HepG2 (cell line): Measurements from ENCODE around the gene OTOP1. TPM values are rescaled to one million over a fixed set of nuclear protein-coding genes. Genes with fewer than 3 reads are reported as not detected.

Experiments used
- HNF4A ChIP-seq: sonication (generic); formaldehyde crosslinking; IDR thresholded peaks from 2 replicates; pipeline ENCODE4 v1.4.0; 2020; ENCODE audit warnings: missing genetic modification reagents
- POLR2A ChIP-seq, 2 experiments: IDR thresholded peaks; 2 replicates each; pipeline ENCODE4 v1.6.1; 2011; ENCODE audit warnings: low read depth in 2 of 2, low read length in 2 of 2, mild to moderate bottlenecking in 1 of 2, moderate library complexity in 1 of 2; ENCODE audit not compliant: insufficient read depth in 1 of 2
- RFX3 ChIP-seq: IDR thresholded peaks from 2 replicates; pipeline ENCODE4 v1.6.1; 2016; ENCODE audit warnings: missing biosample characterization, missing genetic modification reagents
- TOE1 ChIP-seq: sonication (generic); formaldehyde crosslinking; IDR thresholded peaks from 2 replicates; pipeline ENCODE4 v1.4.0; 2020; ENCODE audit warnings: mild to moderate bottlenecking, missing genetic modification reagents
- YY1 ChIP-seq: IDR thresholded peaks from 2 replicates; pipeline ENCODE4 v1.6.1; 2011; ENCODE audit warnings: low read length, low read depth, moderate library complexity, mild to moderate bottlenecking; ENCODE audit not compliant: insufficient read depth, insufficient replicate concordance
- ZNF432 ChIP-seq: sonication (generic); formaldehyde crosslinking; IDR thresholded peaks from 2 replicates; pipeline ENCODE4 v1.5.0; 2020; ENCODE audit warnings: missing genetic modification reagents, mild to moderate bottlenecking, borderline replicate concordance
- polyA plus RNA-seq, 8 experiments: library from polyadenylated mRNA; depleted of rRNA in 3 of 8; stranded (reverse) in 7 of 8; unstranded in 1 of 8; fragments of >200 nt; fragmentation: Illumina TruSeq in 4 of 8; extraction: Trizol in 4 of 8; gene quantifications; 2 replicates each; pipeline versions ENCODE4 v1.2.1 to v1.2.3, GENCODE V29; 2011 to 2016; ENCODE audit warnings: low read depth in 4 of 8, missing spikeins in 1 of 8, mixed read lengths in 1 of 8; ENCODE audit not compliant: insufficient read depth in 1 of 8
- total RNA-seq, 5 experiments: library from RNA; depleted of rRNA; stranded (reverse); fragments of >200 nt; fragmentation: Illumina TruSeq; extraction: Trizol; gene quantifications; 2 replicates each; pipeline ENCODE4 v1.2.3, GENCODE V29; 2016; ENCODE audit warnings: low read depth in 1 of 5
- TF ChIP-seq, protein P1 (sequence below): sonication (generic); formaldehyde crosslinking; IDR thresholded peaks from 2 replicates; pipeline ENCODE4 v1.5.1; 2020; ENCODE audit warnings: mild to moderate bottlenecking, missing genetic modification reagents, moderate library complexity
- TF ChIP-seq, protein P2 (sequence below): sonication (generic); formaldehyde crosslinking; IDR thresholded peaks from 2 replicates; pipeline ENCODE4 v1.4.0; 2020; ENCODE audit warnings: mild to moderate bottlenecking, missing genetic modification reagents, borderline replicate concordance
- TF ChIP-seq, protein P3 (sequence below): sonication (generic); formaldehyde crosslinking; IDR thresholded peaks from 2 replicates; pipeline ENCODE4 v1.4.0; 2020; ENCODE audit warnings: missing genetic modification reagents, low read depth, mild to moderate bottlenecking, borderline replicate concordance
- TF ChIP-seq, protein P4 (sequence below): sonication (generic); formaldehyde crosslinking; IDR thresholded peaks from 2 replicates; pipeline ENCODE4 v1.5.0; 2020; ENCODE audit warnings: mild to moderate bottlenecking, missing genetic modification reagents, borderline replicate concordance

The OTOP1 gene
- total and polyA plus RNA-seq, 2 of the 13 experiments (the other 11 are each of a cell fraction or from before 2014, with no cell fraction given) = not detected

DNA sequence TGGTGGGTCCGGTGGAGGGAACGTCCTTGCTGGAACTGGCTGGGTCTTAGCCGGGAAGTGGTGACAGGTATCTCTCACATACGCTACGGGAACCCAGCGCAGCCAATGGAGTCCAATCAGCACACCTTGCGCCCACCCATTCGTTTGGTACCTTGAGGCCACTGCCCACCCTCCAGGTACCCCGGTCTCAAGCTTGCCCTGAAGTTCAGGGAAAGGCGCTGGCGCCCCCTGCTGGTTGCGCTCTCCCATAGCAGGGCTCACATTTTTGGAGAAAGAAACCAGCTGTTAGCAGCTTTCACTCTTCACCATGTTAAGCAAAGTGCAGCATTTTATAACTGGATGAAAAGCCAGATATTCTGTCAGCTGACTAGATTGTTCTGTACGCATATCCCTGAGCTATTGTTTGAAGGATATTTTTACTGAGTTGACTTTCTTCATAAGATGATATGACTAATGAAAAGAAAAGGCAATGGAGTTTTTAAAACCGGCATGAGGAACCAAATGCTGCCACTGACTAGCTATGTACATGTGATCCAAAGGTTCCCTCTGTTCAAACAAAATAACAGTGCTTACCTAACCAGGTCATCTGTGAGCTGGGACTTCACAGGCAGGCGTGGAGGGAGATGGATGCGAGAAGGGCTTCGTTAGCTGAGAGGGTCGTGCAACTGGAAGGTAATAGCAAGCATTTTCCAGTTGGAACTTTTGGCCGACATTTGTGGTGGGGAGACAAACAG, 43.7 kb downstream of the OTOP1 start (continued):
- TF ChIP-seq, protein P1, sequence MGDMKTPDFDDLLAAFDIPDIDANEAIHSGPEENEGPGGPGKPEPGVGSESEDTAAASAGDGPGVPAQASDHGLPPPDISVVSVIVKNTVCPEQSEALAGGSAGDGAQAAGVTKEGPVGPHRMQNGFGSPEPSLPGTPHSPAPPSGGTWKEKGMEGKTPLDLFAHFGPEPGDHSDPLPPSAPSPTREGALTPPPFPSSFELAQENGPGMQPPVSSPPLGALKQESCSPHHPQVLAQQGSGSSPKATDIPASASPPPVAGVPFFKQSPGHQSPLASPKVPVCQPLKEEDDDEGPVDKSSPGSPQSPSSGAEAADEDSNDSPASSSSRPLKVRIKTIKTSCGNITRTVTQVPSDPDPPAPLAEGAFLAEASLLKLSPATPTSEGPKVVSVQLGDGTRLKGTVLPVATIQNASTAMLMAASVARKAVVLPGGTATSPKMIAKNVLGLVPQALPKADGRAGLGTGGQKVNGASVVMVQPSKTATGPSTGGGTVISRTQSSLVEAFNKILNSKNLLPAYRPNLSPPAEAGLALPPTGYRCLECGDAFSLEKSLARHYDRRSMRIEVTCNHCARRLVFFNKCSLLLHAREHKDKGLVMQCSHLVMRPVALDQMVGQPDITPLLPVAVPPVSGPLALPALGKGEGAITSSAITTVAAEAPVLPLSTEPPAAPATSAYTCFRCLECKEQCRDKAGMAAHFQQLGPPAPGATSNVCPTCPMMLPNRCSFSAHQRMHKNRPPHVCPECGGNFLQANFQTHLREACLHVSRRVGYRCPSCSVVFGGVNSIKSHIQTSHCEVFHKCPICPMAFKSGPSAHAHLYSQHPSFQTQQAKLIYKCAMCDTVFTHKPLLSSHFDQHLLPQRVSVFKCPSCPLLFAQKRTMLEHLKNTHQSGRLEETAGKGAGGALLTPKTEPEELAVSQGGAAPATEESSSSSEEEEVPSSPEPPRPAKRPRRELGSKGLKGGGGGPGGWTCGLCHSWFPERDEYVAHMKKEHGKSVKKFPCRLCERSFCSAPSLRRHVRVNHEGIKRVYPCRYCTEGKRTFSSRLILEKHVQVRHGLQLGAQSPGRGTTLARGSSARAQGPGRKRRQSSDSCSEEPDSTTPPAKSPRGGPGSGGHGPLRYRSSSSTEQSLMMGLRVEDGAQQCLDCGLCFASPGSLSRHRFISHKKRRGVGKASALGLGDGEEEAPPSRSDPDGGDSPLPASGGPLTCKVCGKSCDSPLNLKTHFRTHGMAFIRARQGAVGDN (CRISPR knock-in tag) = peak; percentile 39; the same call in 1 of the 2 replicates
- TF ChIP-seq, protein P2, sequence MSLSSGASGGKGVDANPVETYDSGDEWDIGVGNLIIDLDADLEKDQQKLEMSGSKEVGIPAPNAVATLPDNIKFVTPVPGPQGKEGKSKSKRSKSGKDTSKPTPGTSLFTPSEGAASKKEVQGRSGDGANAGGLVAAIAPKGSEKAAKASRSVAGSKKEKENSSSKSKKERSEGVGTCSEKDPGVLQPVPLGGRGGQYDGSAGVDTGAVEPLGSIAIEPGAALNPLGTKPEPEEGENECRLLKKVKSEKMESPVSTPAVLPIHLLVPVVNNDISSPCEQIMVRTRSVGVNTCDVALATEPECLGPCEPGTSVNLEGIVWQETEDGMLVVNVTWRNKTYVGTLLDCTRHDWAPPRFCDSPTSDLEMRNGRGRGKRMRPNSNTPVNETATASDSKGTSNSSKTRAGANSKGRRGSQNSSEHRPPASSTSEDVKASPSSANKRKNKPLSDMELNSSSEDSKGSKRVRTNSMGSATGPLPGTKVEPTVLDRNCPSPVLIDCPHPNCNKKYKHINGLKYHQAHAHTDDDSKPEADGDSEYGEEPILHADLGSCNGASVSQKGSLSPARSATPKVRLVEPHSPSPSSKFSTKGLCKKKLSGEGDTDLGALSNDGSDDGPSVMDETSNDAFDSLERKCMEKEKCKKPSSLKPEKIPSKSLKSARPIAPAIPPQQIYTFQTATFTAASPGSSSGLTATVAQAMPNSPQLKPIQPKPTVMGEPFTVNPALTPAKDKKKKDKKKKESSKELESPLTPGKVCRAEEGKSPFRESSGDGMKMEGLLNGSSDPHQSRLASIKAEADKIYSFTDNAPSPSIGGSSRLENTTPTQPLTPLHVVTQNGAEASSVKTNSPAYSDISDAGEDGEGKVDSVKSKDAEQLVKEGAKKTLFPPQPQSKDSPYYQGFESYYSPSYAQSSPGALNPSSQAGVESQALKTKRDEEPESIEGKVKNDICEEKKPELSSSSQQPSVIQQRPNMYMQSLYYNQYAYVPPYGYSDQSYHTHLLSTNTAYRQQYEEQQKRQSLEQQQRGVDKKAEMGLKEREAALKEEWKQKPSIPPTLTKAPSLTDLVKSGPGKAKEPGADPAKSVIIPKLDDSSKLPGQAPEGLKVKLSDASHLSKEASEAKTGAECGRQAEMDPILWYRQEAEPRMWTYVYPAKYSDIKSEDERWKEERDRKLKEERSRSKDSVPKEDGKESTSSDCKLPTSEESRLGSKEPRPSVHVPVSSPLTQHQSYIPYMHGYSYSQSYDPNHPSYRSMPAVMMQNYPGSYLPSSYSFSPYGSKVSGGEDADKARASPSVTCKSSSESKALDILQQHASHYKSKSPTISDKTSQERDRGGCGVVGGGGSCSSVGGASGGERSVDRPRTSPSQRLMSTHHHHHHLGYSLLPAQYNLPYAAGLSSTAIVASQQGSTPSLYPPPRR (CRISPR knock-in tag) = peak; percentile 33; the same call in 1 of the 2 replicates
- TF ChIP-seq, protein P3, sequence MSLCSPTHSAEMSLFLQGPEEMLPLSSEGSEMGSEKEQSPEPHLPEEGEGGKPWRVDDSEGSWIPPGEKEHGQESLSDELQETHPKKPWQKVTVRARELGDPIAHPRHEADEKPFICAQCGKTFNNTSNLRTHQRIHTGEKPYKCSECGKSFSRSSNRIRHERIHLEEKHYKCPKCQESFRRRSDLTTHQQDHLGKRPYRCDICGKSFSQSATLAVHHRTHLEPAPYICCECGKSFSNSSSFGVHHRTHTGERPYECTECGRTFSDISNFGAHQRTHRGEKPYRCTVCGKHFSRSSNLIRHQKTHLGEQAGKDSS (CRISPR knock-in tag) = no peak
- TF ChIP-seq YY1 = no peak
- TF ChIP-seq POLR2A (IDR thresholded peaks at IDR 0.05; ENCODE audit: insufficient read depth in 1 of 2, low read depth in 2 of 2, low read length in 2 of 2) = no peak
- no peak for TF ChIP-seq ZNF432 (CRISPR knock-in tag)
- TF ChIP-seq HNF4A (CRISPR knock-in tag) = peak; percentile 65
- no peak for TF ChIP-seq RFX3 (CRISPR knock-in tag)
- TF ChIP-seq, protein P4, sequence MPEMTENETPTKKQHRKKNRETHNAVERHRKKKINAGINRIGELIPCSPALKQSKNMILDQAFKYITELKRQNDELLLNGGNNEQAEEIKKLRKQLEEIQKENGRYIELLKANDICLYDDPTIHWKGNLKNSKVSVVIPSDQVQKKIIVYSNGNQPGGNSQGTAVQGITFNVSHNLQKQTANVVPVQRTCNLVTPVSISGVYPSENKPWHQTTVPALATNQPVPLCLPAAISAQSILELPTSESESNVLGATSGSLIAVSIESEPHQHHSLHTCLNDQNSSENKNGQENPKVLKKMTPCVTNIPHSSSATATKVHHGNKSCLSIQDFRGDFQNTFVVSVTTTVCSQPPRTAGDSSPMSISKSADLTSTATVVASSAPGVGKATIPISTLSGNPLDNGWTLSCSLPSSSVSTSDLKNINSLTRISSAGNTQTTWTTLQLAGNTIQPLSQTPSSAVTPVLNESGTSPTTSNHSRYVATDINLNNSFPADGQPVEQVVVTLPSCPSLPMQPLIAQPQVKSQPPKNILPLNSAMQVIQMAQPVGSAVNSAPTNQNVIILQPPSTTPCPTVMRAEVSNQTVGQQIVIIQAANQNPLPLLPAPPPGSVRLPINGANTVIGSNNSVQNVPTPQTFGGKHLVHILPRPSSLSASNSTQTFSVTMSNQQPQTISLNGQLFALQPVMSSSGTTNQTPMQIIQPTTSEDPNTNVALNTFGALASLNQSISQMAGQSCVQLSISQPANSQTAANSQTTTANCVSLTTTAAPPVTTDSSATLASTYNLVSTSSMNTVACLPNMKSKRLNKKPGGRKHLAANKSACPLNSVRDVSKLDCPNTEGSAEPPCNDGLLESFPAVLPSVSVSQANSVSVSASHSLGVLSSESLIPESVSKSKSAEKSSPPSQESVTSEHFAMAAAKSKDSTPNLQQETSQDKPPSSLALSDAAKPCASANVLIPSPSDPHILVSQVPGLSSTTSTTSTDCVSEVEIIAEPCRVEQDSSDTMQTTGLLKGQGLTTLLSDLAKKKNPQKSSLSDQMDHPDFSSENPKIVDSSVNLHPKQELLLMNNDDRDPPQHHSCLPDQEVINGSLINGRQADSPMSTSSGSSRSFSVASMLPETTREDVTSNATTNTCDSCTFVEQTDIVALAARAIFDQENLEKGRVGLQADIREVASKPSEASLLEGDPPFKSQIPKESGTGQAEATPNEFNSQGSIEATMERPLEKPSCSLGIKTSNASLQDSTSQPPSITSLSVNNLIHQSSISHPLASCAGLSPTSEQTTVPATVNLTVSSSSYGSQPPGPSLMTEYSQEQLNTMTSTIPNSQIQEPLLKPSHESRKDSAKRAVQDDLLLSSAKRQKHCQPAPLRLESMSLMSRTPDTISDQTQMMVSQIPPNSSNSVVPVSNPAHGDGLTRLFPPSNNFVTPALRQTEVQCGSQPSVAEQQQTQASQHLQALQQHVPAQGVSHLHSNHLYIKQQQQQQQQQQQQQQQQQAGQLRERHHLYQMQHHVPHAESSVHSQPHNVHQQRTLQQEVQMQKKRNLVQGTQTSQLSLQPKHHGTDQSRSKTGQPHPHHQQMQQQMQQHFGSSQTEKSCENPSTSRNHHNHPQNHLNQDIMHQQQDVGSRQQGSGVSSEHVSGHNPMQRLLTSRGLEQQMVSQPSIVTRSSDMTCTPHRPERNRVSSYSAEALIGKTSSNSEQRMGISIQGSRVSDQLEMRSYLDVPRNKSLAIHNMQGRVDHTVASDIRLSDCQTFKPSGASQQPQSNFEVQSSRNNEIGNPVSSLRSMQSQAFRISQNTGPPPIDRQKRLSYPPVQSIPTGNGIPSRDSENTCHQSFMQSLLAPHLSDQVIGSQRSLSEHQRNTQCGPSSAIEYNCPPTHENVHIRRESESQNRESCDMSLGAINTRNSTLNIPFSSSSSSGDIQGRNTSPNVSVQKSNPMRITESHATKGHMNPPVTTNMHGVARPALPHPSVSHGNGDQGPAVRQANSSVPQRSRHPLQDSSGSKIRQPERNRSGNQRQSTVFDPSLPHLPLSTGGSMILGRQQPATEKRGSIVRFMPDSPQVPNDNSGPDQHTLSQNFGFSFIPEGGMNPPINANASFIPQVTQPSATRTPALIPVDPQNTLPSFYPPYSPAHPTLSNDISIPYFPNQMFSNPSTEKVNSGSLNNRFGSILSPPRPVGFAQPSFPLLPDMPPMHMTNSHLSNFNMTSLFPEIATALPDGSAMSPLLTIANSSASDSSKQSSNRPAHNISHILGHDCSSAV = no peak
- no peak for TF ChIP-seq TOE1
